ENCODE results near the gene CIAPIN1.
"Not testable (repeated sequence)": the region's sequence is repeated elsewhere in the genome, so short reads cannot be mapped to it uniquely, and the experiment has no call there.

Gene CIAPIN1

GRCh38 chr16:57439947-57440346, 7.2 kb downstream of the CIAPIN1 start:
- DNase-seq = not testable (repeated sequence)

- no peak for DNase-seq
These were observed 11.3 kb downstream of the CIAPIN1 start for GRCh38 chr16:57435838-57436237.

GRCh38 chr16:57434003-57434402, 13.2 kb downstream of the CIAPIN1 start:
- no peak for DNase-seq

- no peak for DNase-seq
These were observed 14.2 kb downstream of the CIAPIN1 start for GRCh38 chr16:57432989-57433388.

- no peak for DNase-seq
These were observed 14.7 kb downstream of the CIAPIN1 start for GRCh38 chr16:57432505-57432904.

- no peak for DNase-seq
These were observed 16.2 kb downstream of the CIAPIN1 start for GRCh38 chr16:57430955-57431354.

- no peak for DNase-seq
These were observed 19.4 kb downstream of the CIAPIN1 start for GRCh38 chr16:57427824-57428223.

- no peak for DNase-seq
These were observed 19.9 kb downstream of the CIAPIN1 start for GRCh38 chr16:57427307-57427706.

GRCh38 chr16:57426356-57426755, 20.8 kb downstream of the CIAPIN1 start:
- no peak for DNase-seq

GRCh38 chr16:57424583-57424982, 22.6 kb downstream of the CIAPIN1 start:
- DNase-seq = no peak

GRCh38 chr16:57423152-57423551, 24.0 kb downstream of the CIAPIN1 start:
- no peak for DNase-seq

- DNase-seq = no peak
These were observed 24.9 kb downstream of the CIAPIN1 start for GRCh38 chr16:57422026-57422944.

- DNase-seq = no peak
These were observed 27.7 kb downstream of the CIAPIN1 start for GRCh38 chr16:57419506-57419905.

GRCh38 chr16:57416084-57416483, 31.1 kb downstream of the CIAPIN1 start:
- no peak for DNase-seq

GRCh38 chr16:57413733-57414132, 33.5 kb downstream of the CIAPIN1 start:
- no peak for DNase-seq

GRCh38 chr16:57413301-57413730, 33.9 kb downstream of the CIAPIN1 start:
- DNase-seq = no peak

- no peak for DNase-seq
These were observed 34.6 kb downstream of the CIAPIN1 start for GRCh38 chr16:57412584-57412983.

GRCh38 chr16:57411362-57411976, 35.7 kb downstream of the CIAPIN1 start:
- no peak for DNase-seq

GRCh38 chr16:57409870-57410587, 37.2 kb downstream of the CIAPIN1 start:
- DNase-seq = no peak

GRCh38 chr16:57409065-57409464, 38.1 kb downstream of the CIAPIN1 start:
- no peak for DNase-seq

- DNase-seq = no peak
These were observed 39.4 kb downstream of the CIAPIN1 start for GRCh38 chr16:57407521-57408353.

GRCh38 chr16:57406881-57407280, 40.3 kb downstream of the CIAPIN1 start:
- no peak for DNase-seq

- DNase-seq = no peak
These were observed 42.1 kb downstream of the CIAPIN1 start for GRCh38 chr16:57405097-57405496.
